GM18520 (cell line): ENCODE results near the gene DCUN1D2.
"Not testable (repeated sequence)": the region's sequence is repeated elsewhere in the genome, so short reads cannot be mapped to it uniquely, and the experiment has no call there.

Experiments used
- ATAC-seq: cut with Tn5 transposase; IDR thresholded peaks from one replicate; pipeline ENCODE4 v1.9.1; 2021; ENCODE audit not compliant: unreplicated experiment

The DCUN1D2 gene

GRCh38 chr13:113468472-113469201 lies 21.9 kb downstream of the DCUN1D2 start:
- no peak for ATAC-seq

GRCh38 chr13:113468029-113468428 lies 22.5 kb downstream of the DCUN1D2 start:
- no peak for ATAC-seq

GRCh38 chr13:113466383-113466782 lies 24.1 kb downstream of the DCUN1D2 start:
- ATAC-seq: no peak

GRCh38 chr13:113465300-113465699 lies 25.2 kb downstream of the DCUN1D2 start:
- no peak for ATAC-seq

- ATAC-seq: no peak
Observed at GRCh38 chr13:113464476-113464875, 26.0 kb downstream of the DCUN1D2 start.

- no peak for ATAC-seq
Observed at GRCh38 chr13:113461022-113461751, 29.3 kb downstream of the DCUN1D2 start.

- ATAC-seq: no peak
Observed at GRCh38 chr13:113460599-113460998, 29.9 kb downstream of the DCUN1D2 start.

- ATAC-seq: no peak
Observed at GRCh38 chr13:113460064-113460555, 30.4 kb downstream of the DCUN1D2 start.

- ATAC-seq: no peak
Observed at GRCh38 chr13:113458253-113459065, 32.1 kb downstream of the DCUN1D2 start.

- ATAC-seq: no peak
Observed at GRCh38 chr13:113457510-113457909, 33.0 kb downstream of the DCUN1D2 start.

GRCh38 chr13:113456116-113456702 lies 34.3 kb downstream of the DCUN1D2 start:
- ATAC-seq: no peak

GRCh38 chr13:113455384-113455783 lies 35.1 kb downstream of the DCUN1D2 start:
- ATAC-seq: no peak

- no peak for ATAC-seq
Observed at GRCh38 chr13:113454936-113455335, 35.6 kb downstream of the DCUN1D2 start.

GRCh38 chr13:113452942-113453901 lies 37.3 kb downstream of the DCUN1D2 start, which contains the start of gene ADPRHL1:
Gene ADPRHL1 (minus strand): TSS chr13:113453488. CDS start chr13:113453437, 51 bp downstream.
- no peak for ATAC-seq

GRCh38 chr13:113452466-113452865 lies 38.0 kb downstream of the DCUN1D2 start:
- no peak for ATAC-seq

- no peak for ATAC-seq
Observed at GRCh38 chr13:113451951-113452421, 38.5 kb downstream of the DCUN1D2 start.

GRCh38 chr13:113450861-113451620 lies 39.5 kb downstream of the DCUN1D2 start:
- ATAC-seq: not testable (repeated sequence)

GRCh38 chr13:113450348-113450744 lies 40.2 kb downstream of the DCUN1D2 start:
- not testable (repeated sequence) for ATAC-seq
